ENCODE data around the gene HIPK2. TPM values are rescaled to one million over a fixed set of nuclear protein-coding genes. Genes with fewer than 3 reads are reported as not detected.
A peak's percentile ranks its signal among the peaks of the same experiment; 100 is the strongest.

The HIPK2 gene
- total RNA-seq, 4 donors from 2014 or later: 20.9 to 40.9 (median 26.7) TPM

DNA sequence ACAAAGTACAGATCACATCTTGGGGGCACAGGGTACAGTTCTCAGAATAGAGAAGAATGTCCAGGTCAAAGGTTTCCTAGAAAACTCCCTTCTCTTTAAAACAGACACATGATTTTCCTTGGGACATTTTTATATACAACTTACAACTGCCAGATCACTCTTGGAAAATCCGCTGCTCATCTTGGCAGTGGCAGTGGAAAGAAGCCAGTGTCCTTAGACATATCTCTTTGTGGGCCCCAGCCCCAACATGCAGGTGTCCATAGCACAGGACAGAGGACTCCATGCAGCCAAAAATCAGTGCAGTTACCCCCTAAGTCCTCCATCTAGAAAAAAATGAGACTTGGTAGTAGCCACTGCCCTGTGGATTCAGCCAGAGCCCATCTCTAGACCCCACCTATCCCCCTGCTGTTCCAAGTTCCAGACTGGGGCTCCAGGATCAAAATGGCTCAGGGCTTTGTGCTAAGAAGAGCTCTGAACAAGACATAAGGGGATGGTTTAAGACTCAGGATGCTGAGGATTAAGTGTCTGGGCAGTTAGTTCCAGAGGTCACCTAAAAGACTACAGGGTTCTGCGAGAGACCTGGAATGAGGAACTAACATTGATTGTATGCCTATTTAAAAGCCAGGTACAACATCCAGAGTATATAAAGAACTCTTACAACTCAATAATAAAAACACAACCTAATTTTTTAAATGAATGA is 34.4 kb downstream of the HIPK2 start:
- Histone ChIP-seq H3K4me3 (no peak overlapping the region), H3K36me3 (peaks cover 0 to 7% (median 0%) of the 10 kb centered on the region in 4 donors), H3K27ac (replicated peaks in 1 of 4) (no peak overlapping the region), H3K9me3 (no peaks in the 10 kb centered on the region), H3K27me3 (no peaks in the 10 kb centered on the region), H3K4me1 (peaks cover 71 to 97% (median 86%) of the 10 kb centered on the region in 4 donors)
- DNase-seq (ENCODE audit: extremely low spot score): no peak
- 62% methylated on average over 2 of the region's 2 CpGs for WGBS
- TF ChIP-seq POLR2AphosphoS5 (IDR thresholded peaks at IDR 0.05) (no peak), EP300 (IDR thresholded peaks at IDR 0.05) (no peak), POLR2A (IDR thresholded peaks at IDR 0.05; ENCODE audit: low read depth) (no peak)
- TF ChIP-seq, protein P1, sequence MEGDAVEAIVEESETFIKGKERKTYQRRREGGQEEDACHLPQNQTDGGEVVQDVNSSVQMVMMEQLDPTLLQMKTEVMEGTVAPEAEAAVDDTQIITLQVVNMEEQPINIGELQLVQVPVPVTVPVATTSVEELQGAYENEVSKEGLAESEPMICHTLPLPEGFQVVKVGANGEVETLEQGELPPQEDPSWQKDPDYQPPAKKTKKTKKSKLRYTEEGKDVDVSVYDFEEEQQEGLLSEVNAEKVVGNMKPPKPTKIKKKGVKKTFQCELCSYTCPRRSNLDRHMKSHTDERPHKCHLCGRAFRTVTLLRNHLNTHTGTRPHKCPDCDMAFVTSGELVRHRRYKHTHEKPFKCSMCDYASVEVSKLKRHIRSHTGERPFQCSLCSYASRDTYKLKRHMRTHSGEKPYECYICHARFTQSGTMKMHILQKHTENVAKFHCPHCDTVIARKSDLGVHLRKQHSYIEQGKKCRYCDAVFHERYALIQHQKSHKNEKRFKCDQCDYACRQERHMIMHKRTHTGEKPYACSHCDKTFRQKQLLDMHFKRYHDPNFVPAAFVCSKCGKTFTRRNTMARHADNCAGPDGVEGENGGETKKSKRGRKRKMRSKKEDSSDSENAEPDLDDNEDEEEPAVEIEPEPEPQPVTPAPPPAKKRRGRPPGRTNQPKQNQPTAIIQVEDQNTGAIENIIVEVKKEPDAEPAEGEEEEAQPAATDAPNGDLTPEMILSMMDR (IDR thresholded peaks at IDR 0.05): no peak
- intact Hi-C loops (cut with DNase I): no loop called here

DNA sequence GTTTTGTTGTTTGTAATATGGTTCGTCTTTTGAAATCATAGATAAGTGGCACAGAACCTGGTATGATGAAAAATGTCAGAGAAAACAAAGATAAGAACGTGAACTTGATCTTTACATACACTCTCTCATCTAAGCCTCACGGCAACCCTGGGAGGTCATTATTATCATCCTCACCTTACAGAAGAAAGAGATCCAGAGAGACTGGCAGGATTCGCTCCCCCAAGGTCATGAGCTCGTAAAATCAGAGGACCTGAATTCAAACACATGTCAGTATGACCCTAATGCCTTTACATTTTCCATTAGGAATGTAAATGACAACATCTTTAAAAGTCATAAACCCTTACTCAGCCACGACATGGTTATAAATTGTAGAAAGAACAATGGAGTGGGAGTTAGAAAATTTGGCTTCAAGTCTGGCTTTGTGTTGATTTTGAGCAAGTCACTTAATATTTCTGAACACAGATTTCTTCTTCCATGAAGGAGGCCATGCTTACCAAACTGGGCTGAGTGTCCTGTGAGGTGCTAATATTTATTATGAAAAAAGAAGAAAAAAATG is 35.9 kb downstream of the HIPK2 start:
- TF ChIP-seq EP300 (IDR thresholded peaks at IDR 0.05): no peak
- TF ChIP-seq, protein P1 (IDR thresholded peaks at IDR 0.05): no peak
- TF ChIP-seq POLR2A (IDR thresholded peaks at IDR 0.05; ENCODE audit: low read depth): no peak
- no peak for TF ChIP-seq POLR2AphosphoS5 (IDR thresholded peaks at IDR 0.05)
- peaks cover 74 to 98% (median 92%) of the 10 kb centered on the region in 4 donors for H3K4me1 ChIP-seq
- no peak overlapping the region for H3K4me3 ChIP-seq
- no peaks in the 10 kb centered on the region for H3K27me3 ChIP-seq
- no peak for DNase-seq (ENCODE audit: extremely low spot score)
- intact Hi-C loops (cut with DNase I): no loop called here
- peaks cover 0 to 7% (median 0%) of the 10 kb centered on the region in 4 donors for H3K36me3 ChIP-seq
- no peak overlapping the region for H3K27ac ChIP-seq (replicated peaks in 1 of 4)
- WGBS: 82% methylated on average over 6 of the region's 6 CpGs
- H3K9me3 ChIP-seq: no peaks in the 10 kb centered on the region

GRCh38 chr7:139741239-139741638 is 36.6 kb downstream of the HIPK2 start:
- TF ChIP-seq POLR2A (IDR thresholded peaks at IDR 0.05; ENCODE audit: low read depth) (no peak), EP300 (IDR thresholded peaks at IDR 0.05) (no peak), POLR2AphosphoS5 (IDR thresholded peaks at IDR 0.05) (no peak)
- TF ChIP-seq, protein P1 (IDR thresholded peaks at IDR 0.05): no peak
- Histone ChIP-seq H3K4me1 (peaks cover 73 to 98% (median 88%) of the 10 kb centered on the region in 4 donors), H3K4me3 (no peak overlapping the region)

DNA sequence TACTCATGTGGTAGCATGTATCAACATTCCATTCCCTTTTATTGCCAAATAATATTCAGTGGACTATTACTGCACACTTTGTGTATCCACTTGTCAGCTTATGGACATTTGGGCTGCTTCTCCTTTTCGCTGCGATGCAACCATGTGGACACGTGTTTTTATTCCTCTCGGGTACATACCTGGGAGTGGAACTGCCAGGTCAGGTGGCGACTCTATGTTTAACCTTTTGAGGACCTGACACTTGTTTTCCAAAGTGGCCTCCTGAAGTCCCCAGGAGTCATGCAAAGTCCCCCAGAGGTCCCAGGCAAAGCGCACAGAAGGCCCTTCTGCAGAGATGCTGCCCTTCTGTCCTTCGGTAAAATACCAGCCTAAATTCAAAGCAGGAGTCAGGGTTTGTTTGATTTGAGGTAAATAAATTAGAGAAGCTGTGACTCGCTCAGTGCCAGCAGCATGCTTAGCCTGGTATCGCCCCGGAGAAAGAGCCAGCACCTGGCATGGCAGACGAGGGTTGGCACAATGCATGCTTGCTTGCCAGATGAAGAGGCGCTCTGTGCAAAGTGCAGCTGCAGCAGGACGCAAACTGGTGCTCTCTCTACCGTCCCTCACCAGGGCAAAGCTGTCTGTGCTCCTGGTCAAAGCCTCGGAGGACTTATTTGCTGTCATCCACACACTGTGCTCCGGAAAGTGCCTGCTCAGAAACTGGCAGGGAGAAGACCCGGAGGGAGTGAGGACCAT is 37.8 kb downstream of the HIPK2 start:
- no peak for DNase-seq (ENCODE audit: extremely low spot score)
- intact Hi-C loops (cut with DNase I): loop anchor here (5.0 kb wide), 1 partner anchor 37 kb away; the partner anchor contains the start of gene HIPK2
- H3K27ac ChIP-seq (replicated peaks in 1 of 4): peak overlapping the region in 1 of 4 donors; percentile 10
- WGBS: 80% methylated on average over 17 of the region's 17 CpGs
- peaks cover 71 to 98% (median 83%) of the 10 kb centered on the region in 4 donors for H3K4me1 ChIP-seq
- TF ChIP-seq, protein P1 (IDR thresholded peaks at IDR 0.05): no peak
- TF ChIP-seq POLR2A (IDR thresholded peaks at IDR 0.05; ENCODE audit: low read depth) (no peak), EP300 (IDR thresholded peaks at IDR 0.05) (no peak), POLR2AphosphoS5 (IDR thresholded peaks at IDR 0.05) (no peak)
- no peaks in the 10 kb centered on the region for H3K27me3 ChIP-seq
- H3K9me3 ChIP-seq: no peaks in the 10 kb centered on the region
- H3K4me3 ChIP-seq: no peak overlapping the region
- H3K36me3 ChIP-seq: peaks cover 0 to 14% (median 0%) of the 10 kb centered on the region in 4 donors

More at GRCh38 chr7:139741239-139741638, 36.6 kb downstream of the HIPK2 start:
- 88% methylated on average over 7 of the region's 7 CpGs for WGBS
- peaks cover 0 to 8% (median 0%) of the 10 kb centered on the region in 4 donors for H3K36me3 ChIP-seq
- H3K9me3 ChIP-seq: no peaks in the 10 kb centered on the region
- no peak for DNase-seq (ENCODE audit: extremely low spot score)
- intact Hi-C loops (cut with DNase I): no loop called here
- H3K27me3 ChIP-seq: no peaks in the 10 kb centered on the region
- H3K27ac ChIP-seq (replicated peaks in 1 of 4): peak overlapping the region in 1 of 4 donors; percentile 44
